Left cardiac atrium (tissue), 4 donors: ENCODE data around the gene SYNE1. TPM values are rescaled to one million over a fixed set of nuclear protein-coding genes. Genes with fewer than 3 reads are reported as not detected.
A peak's percentile ranks its signal among the peaks of the same experiment; 100 is the strongest.

Experiments
- ATAC-seq, 2 donors: fragments of 200-7000 bp; cut with Tn5 transposase; one replicate each; pipeline ENCODE4 v1.9.1; 2020; ENCODE audit warnings: mild to moderate bottlenecking in 2 of 2, moderate library complexity in 2 of 2
- DNase-seq: peaks from one replicate; pipeline ENCODE4 v3.0.0-alpha.2; 2020
- intact Hi-C, 2 donors: fragments of 100-400 bp; cut with DNase I; formaldehyde crosslinking; loops; one replicate each; pipeline versions ENCODE4 v1.14.1 to v1.15.1; 2022 to 2023
- total RNA-seq, 2 donors: library from RNA; stranded (reverse); fragmentation: NEBNext Ultra II Directional; extraction: Animal tissue kit (Norgen Biotek cat#: 25700); gene quantifications; one replicate each; pipeline ENCODE4 v1.2.1, GENCODE V29; 2021
- donor health status: DM: no; HTN: yes; CAD: no.
- donor health status: DM: no; HTN: yes; CAD: no; lungs with severe emphysema.
- donor health status: DM: yes; HTN: yes; CAD: no.
- donor health status: Dilated cardiomyopathy.

SYNE1 gene
- total RNA-seq, 2 donors from 2014 or later = 93.4 to 112 TPM

DNA sequence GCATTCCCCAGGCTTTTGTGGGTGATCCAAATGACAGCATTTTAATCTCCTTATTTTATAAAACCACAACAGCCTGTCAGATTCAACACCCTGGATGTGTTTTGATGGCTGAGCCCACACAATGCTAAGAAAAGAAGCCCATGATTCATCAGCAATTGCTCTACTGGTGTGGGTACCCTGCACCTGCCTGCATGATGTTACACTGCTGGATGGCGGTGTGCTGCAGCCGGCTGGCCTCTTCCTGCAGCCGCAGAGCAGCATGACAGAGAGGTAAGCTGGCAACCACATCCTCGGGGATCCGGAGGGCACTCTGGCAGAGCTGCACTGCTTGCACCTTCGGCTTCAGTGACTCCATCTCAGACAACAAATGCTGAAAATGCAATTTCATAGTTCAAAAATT is 327.5 kb downstream of the SYNE1 start:
- intact Hi-C loops = no loop called here
- DNase-seq (no peak), ATAC-seq (peak; percentile 23 to 58)

GRCh38 chr6:152309006-152309405 is 328.2 kb downstream of the SYNE1 start:
- DNase-seq (no peak), ATAC-seq (no peak)
- intact Hi-C loops = no loop called here

DNA sequence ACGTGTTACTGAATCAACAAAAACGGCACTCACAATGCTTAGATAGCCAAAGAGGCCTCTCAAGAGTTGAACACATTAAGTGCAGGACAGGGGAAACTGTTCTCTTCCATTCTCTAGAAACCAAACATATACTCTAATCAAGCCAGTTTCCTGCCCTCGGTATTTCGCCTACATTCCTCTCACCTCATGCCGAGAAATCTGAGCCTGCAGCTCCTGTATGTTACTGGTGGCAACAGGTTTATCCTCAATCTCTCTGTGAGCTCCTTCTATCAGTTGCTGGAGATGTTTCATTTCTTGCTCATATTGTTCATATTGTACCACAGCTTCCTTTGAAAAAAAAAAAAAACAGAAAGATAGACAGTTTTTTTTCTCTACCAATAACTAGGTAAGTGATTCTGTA is 328.9 kb downstream of the SYNE1 start:
- intact Hi-C loops = no loop called here
- no peak for ATAC-seq

DNA sequence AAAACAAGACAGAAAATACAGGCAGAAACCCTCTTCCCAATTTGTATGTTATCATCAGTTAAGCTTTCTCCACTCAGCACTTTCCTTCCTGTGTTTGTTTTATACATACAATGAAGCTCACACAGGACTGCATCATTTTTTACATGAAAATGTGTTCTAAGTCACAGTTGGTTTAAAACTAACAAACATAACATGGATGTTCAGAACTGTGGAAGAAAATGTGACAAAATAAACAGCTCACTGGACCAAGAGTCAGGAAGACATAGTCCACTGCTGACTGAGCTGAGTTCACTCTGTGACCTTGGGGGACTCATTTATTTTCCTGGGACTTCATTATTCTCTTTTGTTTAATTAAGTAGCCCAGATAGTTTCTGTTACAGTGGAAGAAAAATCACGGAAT is 331.5 kb downstream of the SYNE1 start:
- ATAC-seq = no peak
- intact Hi-C loops = no loop called here
- DNase-seq = no peak

More for the DNA sequence above, 328.9 kb downstream of the SYNE1 start:
- no peak for DNase-seq

GRCh38 chr6:152301765-152302568 is 335.2 kb downstream of the SYNE1 start:
- DNase-seq (peak; percentile 90), ATAC-seq (peak; percentile 98)
- intact Hi-C loops = no loop called here

DNA sequence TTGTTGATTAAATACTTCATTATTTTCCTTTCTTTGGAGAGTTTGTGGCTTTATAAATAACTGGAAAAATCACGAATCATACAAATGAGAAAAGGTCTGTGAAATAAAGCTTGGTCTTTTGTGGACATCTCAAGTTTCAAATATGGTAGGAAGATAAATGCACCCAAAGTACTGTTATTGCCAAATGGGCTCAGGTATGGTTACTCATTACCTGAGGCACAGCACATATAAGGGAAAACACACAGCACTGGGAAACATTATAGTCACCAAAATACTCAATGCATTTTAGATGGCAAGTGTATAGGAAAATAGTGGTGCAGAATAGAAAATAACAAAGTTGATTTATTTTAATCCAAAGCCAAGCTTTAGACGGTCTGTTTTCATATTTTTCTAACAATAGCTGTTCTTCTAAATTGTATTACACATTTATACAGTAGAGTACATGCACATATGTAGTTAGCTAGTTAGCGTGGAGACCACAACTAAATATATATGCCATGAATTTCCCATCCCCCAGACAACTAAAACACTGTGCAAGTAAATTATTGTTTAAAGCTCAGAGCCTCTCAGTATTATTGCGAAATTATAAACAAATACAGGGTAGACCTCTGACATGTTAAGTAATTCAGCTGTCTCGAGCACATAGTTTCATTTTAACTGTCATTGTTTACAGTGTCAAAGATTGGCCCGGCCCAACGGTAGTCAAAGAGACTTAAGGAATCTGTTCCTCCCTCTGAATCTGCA is 336.0 kb downstream of the SYNE1 start:
- intact Hi-C loops = no loop called here
- no peak for DNase-seq
- no peak for ATAC-seq

GRCh38 chr6:152300517-152300916 is 336.6 kb downstream of the SYNE1 start:
- intact Hi-C loops = no loop called here
- DNase-seq = no peak
- ATAC-seq = no peak

- intact Hi-C loops = no loop called here
- no peak for ATAC-seq
- no peak for DNase-seq
These were observed 338.1 kb downstream of the SYNE1 start for GRCh38 chr6:152298848-152299735.

- ATAC-seq (no peak), DNase-seq (no peak)
- intact Hi-C loops = no loop called here
These were observed 339.0 kb downstream of the SYNE1 start for GRCh38 chr6:152298055-152298647.

- DNase-seq = no peak
- intact Hi-C loops = no loop called here
- ATAC-seq = no peak
These were observed 340.4 kb downstream of the SYNE1 start for GRCh38 chr6:152296648-152297376.

DNA sequence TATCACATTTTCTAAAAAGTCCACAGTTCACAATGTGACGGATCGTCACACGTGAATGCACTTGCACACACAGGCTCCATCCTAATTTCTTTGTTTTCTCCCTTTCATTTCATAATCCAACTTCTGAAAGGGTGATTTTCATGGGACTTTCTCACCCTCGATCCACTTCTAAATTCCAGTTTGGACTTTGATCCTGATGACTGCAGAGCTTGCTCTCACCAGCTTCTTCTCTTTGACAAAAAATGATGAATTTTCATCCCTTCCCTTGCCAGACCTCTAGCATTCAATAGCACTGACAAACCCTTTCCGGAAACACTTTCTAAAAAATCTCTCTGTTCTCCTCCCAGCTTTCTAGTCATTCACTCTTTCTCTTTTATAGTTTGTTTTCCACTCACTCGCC is 341.2 kb downstream of the SYNE1 start:
- DNase-seq (no peak), ATAC-seq (no peak)
- intact Hi-C loops = no loop called here

DNA sequence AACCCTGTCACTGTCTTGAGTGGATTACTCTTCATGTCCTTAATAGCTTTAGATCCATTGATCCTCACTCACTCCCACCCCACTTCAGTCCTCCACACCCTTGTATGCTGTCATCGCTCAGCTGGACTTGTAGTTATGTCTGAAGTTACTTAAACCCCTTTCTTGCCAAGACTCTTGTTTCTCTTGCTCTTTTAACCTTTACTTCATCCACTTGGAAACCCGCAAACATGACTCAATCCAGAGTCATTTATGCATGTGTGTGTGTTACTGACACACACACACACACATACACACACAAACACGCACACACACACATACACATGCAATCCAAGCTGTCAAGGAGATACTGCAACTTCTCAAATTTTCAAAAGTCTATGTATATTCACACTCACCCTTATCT is 341.8 kb downstream of the SYNE1 start:
- ATAC-seq (peak; percentile 24 to 78), DNase-seq (no peak)
- intact Hi-C loops = no loop called here

GRCh38 chr6:152293404-152293803 is 343.8 kb downstream of the SYNE1 start:
- DNase-seq = peak; percentile 37
- ATAC-seq = peak in 1 of 2 donors; percentile 44
- intact Hi-C loops = no loop called here

- no peak for DNase-seq
- intact Hi-C loops = no loop called here
- peak; percentile 21 to 39 for ATAC-seq
These were observed 344.6 kb downstream of the SYNE1 start for GRCh38 chr6:152292555-152292954.

GRCh38 chr6:152290693-152291092 is 346.5 kb downstream of the SYNE1 start:
- no peak for DNase-seq
- intact Hi-C loops = no loop called here
- ATAC-seq = no peak

DNA sequence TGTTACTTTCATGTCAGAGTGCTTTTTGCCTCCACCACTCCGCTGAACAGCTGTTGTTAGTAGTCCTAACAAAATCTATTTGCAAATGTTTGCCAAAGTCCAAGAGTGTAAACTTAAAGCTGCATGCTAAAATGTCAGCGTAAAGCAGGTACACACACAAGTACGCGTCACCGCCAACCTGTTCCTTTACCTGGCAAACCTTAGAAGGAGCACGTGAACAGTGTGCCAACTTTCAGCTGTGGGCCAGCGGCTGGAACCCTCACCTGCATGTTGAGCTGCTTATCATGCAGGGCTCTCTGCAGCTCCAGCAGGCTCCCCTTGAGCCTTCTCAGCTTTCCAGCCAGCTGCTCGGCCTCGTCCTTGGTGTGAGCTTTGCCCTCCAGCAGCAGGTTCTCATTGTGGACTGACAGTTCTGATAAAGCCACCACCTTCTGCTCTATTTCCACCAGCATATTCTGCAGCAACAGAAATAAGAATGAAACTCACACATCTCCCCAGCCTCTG is 359.3 kb downstream of the SYNE1 start:
- intact Hi-C loops = no loop called here
- peak; percentile 61 to 86 for ATAC-seq
- DNase-seq = no peak

- intact Hi-C loops = no loop called here
- DNase-seq (no peak), ATAC-seq (peak; percentile 31 to 52)
These were observed 363.5 kb downstream of the SYNE1 start for GRCh38 chr6:152273638-152274037.

- intact Hi-C loops = no loop called here
- DNase-seq (peak; percentile 49), ATAC-seq (peak in 1 of 2 donors; percentile 74)
These were observed 364.2 kb downstream of the SYNE1 start for GRCh38 chr6:152273002-152273401.
